Adipose tissue (tissue), 3 donors: ENCODE results near the gene SLC16A6. TPM values are rescaled to one million over a fixed set of nuclear protein-coding genes. Genes with fewer than 3 reads are reported as not detected.
"Not testable (repeated sequence)": the region's sequence is repeated elsewhere in the genome, so short reads cannot be mapped to it uniquely, and the experiment has no call there.

ENCODE experiments used
- H3K27ac ChIP-seq: one replicate; pipeline ENCODE4 v1.5.1; 2013; ENCODE audit warnings: low read depth, low read length
- WGBS, 3 donors: extraction: QIAGEN DNeasy Blood & Tissue Kit; methylation state at CpG; one replicate each; pipeline ENCODE4 v1.1.7; 2013; 5-methylcytosine and 5-hydroxymethylcytosine counted together
- polyA plus RNA-seq, 3 donors: library from polyadenylated mRNA; stranded (reverse); fragments of 200-250 nt; gene quantifications; one replicate each; pipeline ENCODE4 v1.2.3, GENCODE V29; 2013
- donor health status: healthy with polysubstance abuse.
- donor health status: Bipolar disorder and iron deficiency.
- donor health status: healthy.

SLC16A6 gene
- polyA plus RNA-seq, 3 donors = 0.18 to 1.1 (median 0.56) TPM

GRCh38 chr17:68315930-68316329, 25.0 kb upstream of the SLC16A6 start:
- WGBS, 3 donors = 91 to 99% (median 98%) methylated on average over 4 of the region's 4 CpGs
- no peak overlapping the region for H3K27ac ChIP-seq

DNA sequence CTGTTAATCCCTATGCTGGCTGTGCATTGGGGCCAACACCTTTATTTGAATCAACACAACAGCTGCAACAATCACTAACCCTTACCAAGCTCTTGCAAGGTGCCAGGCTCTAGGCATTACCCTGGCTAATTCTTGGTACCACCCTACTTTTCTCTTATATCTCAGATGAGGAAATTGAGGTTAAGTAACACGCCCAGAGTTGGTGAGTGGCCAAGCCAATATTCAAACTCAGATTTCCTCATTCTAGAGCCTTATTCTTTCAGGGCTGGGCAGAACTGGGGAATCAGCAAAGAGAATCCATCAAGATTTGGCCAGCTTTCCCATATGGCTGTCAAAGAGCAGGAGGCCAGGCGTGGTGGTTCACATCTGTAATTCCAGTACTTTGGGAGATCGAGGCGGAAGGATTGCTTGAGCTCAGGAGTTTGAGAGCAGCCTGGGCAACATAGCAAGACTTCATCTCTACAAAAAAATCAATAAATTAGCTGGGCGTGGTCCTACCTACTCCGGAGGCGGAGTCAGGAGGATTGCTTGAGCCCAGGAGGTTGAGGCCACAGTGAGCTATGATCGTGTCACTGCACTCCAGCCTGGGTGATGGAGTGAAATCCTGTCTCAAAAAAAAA, 24.1 kb upstream of the SLC16A6 start:
- no peak overlapping the region for H3K27ac ChIP-seq
- 74 to 89% (median 77%) methylated on average over 8 of the region's 8 CpGs for WGBS, 3 donors

- no peak overlapping the region for H3K27ac ChIP-seq
- WGBS, 3 donors = 90 to 97% (median 90%) methylated on average over 8 of the region's 8 CpGs
Measured at GRCh38 chr17:68310152-68310551, 19.2 kb upstream of the SLC16A6 start.

DNA sequence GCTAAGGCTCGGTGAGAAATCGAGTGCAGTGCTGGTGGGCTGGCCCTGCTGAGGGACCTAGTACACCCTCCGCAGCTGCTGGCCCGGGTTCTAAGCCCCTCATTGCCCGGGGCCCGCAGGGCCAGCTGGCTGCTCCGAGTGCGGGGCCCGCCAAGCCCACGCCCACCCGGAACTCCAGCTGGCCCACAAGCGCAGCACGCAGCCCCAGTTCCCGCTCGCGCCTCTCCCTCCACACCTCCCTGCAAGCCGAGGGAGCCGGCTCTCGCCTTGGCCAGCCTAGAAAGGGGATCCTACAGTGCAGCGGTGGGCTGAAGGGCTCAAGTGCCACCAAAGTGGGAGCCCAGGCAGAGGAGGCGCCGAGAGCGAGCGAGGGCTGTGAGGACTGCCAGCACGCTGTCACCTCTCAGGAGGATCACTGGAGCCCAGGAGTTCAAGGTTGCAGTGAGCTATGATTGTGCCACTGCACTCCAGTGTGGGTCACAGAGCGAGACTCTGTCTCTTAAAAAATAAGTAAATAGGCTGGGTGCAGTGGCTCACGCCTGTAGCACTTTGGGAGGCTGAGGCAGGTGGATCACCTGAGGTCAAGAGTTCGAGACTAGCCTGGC, 18.2 kb upstream of the SLC16A6 start:
- H3K27ac ChIP-seq = not testable (repeated sequence)
- 92 to 98% (median 93%) methylated on average over 25 to 28 of the region's 28 CpGs for WGBS, 3 donors

GRCh38 chr17:68308486-68308885, 17.6 kb upstream of the SLC16A6 start:
- not testable (repeated sequence) for H3K27ac ChIP-seq
- WGBS, 3 donors = 85 to 96% (median 87%) methylated on average over 7 of the region's 7 CpGs

DNA sequence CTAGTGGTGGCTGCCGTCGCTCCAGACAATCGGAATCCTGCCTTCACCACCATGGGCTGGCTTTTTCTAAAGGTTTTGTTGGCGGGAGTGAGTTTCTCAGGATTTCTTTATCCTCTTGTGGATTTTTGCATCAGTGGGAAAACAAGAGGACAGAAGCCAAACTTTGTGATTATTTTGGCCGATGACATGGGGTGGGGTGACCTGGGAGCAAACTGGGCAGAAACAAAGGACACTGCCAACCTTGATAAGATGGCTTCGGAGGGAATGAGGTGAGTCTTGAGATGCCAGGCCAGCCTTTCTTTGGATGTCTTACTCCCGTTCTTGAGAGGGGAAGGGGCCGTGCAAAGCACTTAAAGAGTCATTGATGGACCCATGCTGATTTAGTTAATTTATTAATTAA, 16.5 kb upstream of the SLC16A6 start:
- no peak overlapping the region for H3K27ac ChIP-seq
- WGBS, 3 donors = 83 to 91% (median 86%) methylated on average over 8 of the region's 8 CpGs

- WGBS, 3 donors = 68 to 82% (median 77%) methylated on average over 6 of the region's 6 CpGs
- no peak overlapping the region for H3K27ac ChIP-seq
Measured at GRCh38 chr17:68306819-68307218, 15.9 kb upstream of the SLC16A6 start.

DNA sequence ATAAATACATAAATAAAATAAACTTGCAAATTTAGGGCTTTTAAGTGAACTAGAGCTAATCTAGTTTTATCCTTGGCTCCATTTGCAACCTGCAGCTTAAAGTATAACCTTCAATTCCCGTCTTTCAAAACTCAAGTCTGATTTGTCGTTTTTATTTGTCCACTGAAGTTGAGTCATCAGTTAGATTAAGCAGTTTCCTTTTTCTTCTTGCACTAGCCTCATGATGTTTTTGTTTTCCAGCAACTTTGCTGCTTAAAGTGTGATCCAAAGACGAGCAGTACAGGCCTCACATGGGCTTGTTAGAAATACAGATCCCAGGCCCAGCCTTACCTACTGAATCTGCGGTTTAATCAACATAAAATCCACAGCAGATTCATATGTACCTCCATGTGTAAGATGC, 14.2 kb upstream of the SLC16A6 start:
- H3K27ac ChIP-seq = no peak overlapping the region
- 62 to 76% (median 67%) methylated on average over 4 of the region's 4 CpGs for WGBS, 3 donors

- no peak overlapping the region for H3K27ac ChIP-seq
- WGBS, 3 donors = 94 to 96% (median 94%) methylated on average over 6 of the region's 6 CpGs
Measured at GRCh38 chr17:68304706-68305105, 13.8 kb upstream of the SLC16A6 start.

DNA sequence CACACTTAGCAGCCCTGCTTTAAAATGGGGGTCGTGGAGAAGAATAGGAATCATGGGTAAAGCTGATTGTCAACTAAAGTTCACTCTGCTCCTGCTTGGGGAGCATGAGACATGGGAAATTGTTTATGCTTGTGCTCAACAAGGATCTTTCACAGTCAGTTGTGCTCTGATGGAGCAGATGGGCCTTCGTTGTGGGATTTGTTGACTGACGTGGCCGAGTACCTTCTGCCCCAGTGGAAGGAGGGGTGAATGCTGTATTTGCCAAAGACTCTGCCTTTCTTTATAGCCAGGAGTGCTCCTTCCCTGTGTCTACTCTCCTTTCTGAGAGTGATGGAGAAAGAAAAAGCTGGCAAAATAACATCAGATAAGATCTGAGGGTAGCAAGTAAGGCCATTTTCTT, 11.7 kb upstream of the SLC16A6 start:
- 57 to 78% (median 69%) methylated on average over 4 of the region's 4 CpGs for WGBS, 3 donors
- H3K27ac ChIP-seq = no peak overlapping the region

GRCh38 chr17:68302066-68302564, 11.2 kb upstream of the SLC16A6 start:
- no peak overlapping the region for H3K27ac ChIP-seq
- WGBS, 3 donors = 71 to 76% (median 74%) methylated on average over 10 of the region's 10 CpGs

DNA sequence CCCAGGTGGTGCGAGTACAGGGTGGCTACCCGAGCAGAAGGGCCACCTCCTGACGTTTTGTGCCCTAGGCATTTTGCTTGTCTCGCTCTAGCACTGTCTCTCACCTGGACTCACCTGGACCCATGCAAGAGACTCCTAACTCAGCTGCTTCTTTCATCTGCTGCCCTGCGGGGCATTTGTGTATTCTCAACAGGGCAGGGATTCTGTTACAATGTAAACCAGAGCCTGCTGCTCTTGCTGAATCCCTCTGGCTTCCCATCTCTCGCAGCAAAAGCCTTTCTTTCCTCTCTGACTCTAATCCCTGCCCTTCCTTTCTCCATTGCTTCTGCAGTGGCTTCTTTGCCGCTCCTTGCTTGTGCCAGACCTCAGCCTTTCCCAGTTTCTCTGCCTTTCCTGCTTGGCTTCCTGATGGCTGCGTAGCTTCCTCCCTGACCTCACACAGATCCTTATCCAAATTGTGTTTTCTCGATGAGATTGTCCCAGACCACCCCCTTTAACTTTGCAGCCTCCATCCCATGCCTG, 10.6 kb upstream of the SLC16A6 start:
- no peak overlapping the region for H3K27ac ChIP-seq
- WGBS, 3 donors = 65 to 72% (median 69%) methylated on average over 9 of the region's 9 CpGs

DNA sequence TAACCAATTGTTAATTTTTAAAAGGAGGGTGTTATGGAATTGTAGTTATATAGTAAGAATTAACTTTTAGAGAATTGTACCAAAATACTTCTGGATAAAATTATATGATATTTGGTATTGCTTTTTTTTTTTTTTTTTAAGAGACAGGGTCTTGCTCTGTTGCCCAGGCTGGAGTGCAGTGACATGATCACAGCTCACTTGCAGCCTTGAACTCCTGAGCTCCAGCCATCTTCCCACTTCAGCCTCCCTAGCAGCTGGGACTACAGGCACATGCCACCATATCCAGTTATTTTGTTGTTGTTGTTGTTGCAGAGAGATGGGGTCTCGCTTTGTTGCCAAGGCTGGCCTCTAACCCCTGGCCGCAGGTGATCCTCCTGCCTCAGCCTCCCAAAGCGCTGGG, 8.9 kb upstream of the SLC16A6 start:
- 99 to 100% (median 99%) methylated on average over 3 of the region's 3 CpGs for WGBS, 3 donors
- no peak overlapping the region for H3K27ac ChIP-seq

- H3K27ac ChIP-seq = no peak overlapping the region
Measured at GRCh38 chr17:68298601-68299000, 7.7 kb upstream of the SLC16A6 start.

DNA sequence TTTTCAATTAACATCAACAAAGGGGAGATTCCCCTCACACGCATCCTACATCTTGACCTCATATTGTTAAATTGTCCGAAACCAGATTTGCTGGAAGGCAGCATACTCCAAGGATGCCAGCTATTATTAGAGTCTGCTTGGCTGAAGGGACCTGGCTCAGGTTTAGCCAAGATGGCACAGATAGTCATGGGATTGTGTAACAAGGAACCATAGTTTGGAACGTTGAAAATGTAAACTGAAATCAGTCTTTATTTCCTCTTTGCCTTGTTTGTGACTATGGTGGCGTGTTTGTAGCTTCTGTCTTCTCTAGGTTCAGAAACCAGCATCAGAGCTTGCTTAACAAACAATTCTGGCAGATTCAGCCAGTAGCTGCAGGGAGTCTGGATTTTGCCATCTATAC, 6.3 kb upstream of the SLC16A6 start:
- WGBS, 3 donors = 62 to 77% (median 64%) methylated on average over 4 of the region's 4 CpGs
- no peak overlapping the region for H3K27ac ChIP-seq

GRCh38 chr17:68296217-68297191, 5.6 kb upstream of the SLC16A6 start:
- WGBS, 3 donors = 74 to 76% (median 75%) methylated on average over 18 of the region's 18 CpGs
- no peak overlapping the region for H3K27ac ChIP-seq

DNA sequence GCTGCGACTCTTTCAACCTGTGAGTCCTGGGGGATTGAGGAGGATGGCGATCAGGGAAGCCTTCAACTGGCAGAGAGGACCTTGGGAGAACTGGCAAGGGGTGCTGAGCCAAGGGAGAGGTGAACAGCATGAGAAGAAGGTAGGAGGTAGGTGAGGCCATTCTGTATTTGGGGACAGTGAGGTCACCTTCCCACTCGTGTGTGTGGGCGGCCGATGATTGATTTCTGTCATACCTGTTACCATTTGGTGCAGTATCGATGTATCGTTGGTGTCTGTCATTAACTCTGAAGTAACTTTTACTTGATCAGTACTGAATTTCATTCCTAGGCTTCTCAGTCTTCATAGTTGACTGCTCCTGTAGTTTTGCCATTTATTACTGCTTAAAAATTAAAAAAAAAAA, 4.2 kb upstream of the SLC16A6 start:
- H3K27ac ChIP-seq = no peak overlapping the region
- WGBS, 3 donors = 82 to 89% (median 89%) methylated on average over 7 of the region's 7 CpGs

GRCh38 chr17:68294617-68295016, 3.7 kb upstream of the SLC16A6 start:
- 87 to 91% (median 90%) methylated on average over 4 of the region's 4 CpGs for WGBS, 3 donors
- H3K27ac ChIP-seq = no peak overlapping the region

GRCh38 chr17:68294196-68294555, 3.2 kb upstream of the SLC16A6 start:
- no peak overlapping the region for H3K27ac ChIP-seq
- 74 to 81% (median 75%) methylated on average over 3 of the region's 3 CpGs for WGBS, 3 donors
